NT2/D1 (cell line): Measurements from ENCODE around the gene OSBP2.

ENCODE experiments used
- DNase-seq: peaks from one replicate; pipeline ENCODE4 v3.0.0-alpha.2; 2011; ENCODE audit warnings: low read depth, low spot score
- H3K27me3 ChIP-seq: 2 replicates; pipeline ENCODE4 v1.6.0; 2011; ENCODE audit warnings: mild to moderate bottlenecking; ENCODE audit not compliant: insufficient read length, insufficient read depth
- H3K36me3 ChIP-seq: 2 replicates; pipeline ENCODE4 v1.6.1; 2011; ENCODE audit warnings: mild to moderate bottlenecking, low read length, mixed read lengths; ENCODE audit not compliant: insufficient read depth, insufficient read length
- H3K4me1 ChIP-seq: 2 replicates; pipeline ENCODE4 v1.5.1; 2011; ENCODE audit not compliant: insufficient read depth, insufficient read length
- H3K4me3 ChIP-seq: 2 replicates; pipeline ENCODE4 v1.5.1; 2011; ENCODE audit warnings: low read depth; ENCODE audit not compliant: insufficient read length
- H3K9ac ChIP-seq: 2 replicates; pipeline ENCODE4 v1.6.0; 2011; ENCODE audit warnings: low read depth; ENCODE audit not compliant: insufficient read length
- H3K9me3 ChIP-seq: 2 replicates; pipeline ENCODE4 v1.5.1; 2011; ENCODE audit warnings: mild to moderate bottlenecking, low read length; ENCODE audit not compliant: insufficient read depth
- SUZ12 ChIP-seq: IDR thresholded peaks from 2 replicates; pipeline ENCODE4 v1.6.1; 2011; ENCODE audit not compliant: insufficient read length, insufficient read depth; ENCODE audit errors: extremely low read depth
- YY1 ChIP-seq: IDR thresholded peaks from 2 replicates; pipeline ENCODE4 v1.6.1; 2011; ENCODE audit not compliant: insufficient read length, insufficient read depth
- ZNF274 ChIP-seq: IDR thresholded peaks from 2 replicates; pipeline ENCODE4 v1.6.1; 2011; ENCODE audit warnings: mild to moderate bottlenecking, low read depth, low read length

Gene OSBP2

GRCh38 chr22:30931541-30932300 lies 237.0 kb downstream of the OSBP2 start:
- DNase-seq: no peak
- H3K27me3 ChIP-seq: no peaks in the 10 kb centered on the region
- H3K36me3 ChIP-seq: peaks cover 93% of the 10 kb centered on the region
- no peak overlapping the region for H3K4me3 ChIP-seq
- H3K4me1 ChIP-seq: no peaks in the 10 kb centered on the region
- H3K9ac ChIP-seq: no peak overlapping the region
- no peaks in the 10 kb centered on the region for H3K9me3 ChIP-seq
- TF ChIP-seq SUZ12: no peak
- TF ChIP-seq YY1: no peak
- TF ChIP-seq ZNF274: no peak

GRCh38 chr22:30932661-30933060 lies 238.0 kb downstream of the OSBP2 start:
- H3K4me1 ChIP-seq: no peaks in the 10 kb centered on the region
- H3K9ac ChIP-seq: no peak overlapping the region
- H3K4me3 ChIP-seq: no peak overlapping the region
- DNase-seq: no peak
- no peak for TF ChIP-seq YY1
- no peak for TF ChIP-seq SUZ12
- TF ChIP-seq ZNF274: no peak
- H3K27me3 ChIP-seq: no peaks in the 10 kb centered on the region
- H3K9me3 ChIP-seq: no peaks in the 10 kb centered on the region
- peaks cover 93% of the 10 kb centered on the region for H3K36me3 ChIP-seq

- Histone ChIP-seq H3K9ac (no peak overlapping the region), H3K36me3 (peaks cover 92% of the 10 kb centered on the region), H3K27me3 (no peaks in the 10 kb centered on the region), H3K4me1 (no peaks in the 10 kb centered on the region), H3K4me3 (no peak overlapping the region), H3K9me3 (no peaks in the 10 kb centered on the region)
- TF ChIP-seq SUZ12 (no peak), ZNF274 (no peak), YY1 (no peak)
- DNase-seq: no peak
Measured at GRCh38 chr22:30933457-30933856, 238.8 kb downstream of the OSBP2 start.

GRCh38 chr22:30934053-30934452 lies 239.4 kb downstream of the OSBP2 start:
- TF ChIP-seq YY1: no peak
- TF ChIP-seq ZNF274: no peak
- Histone ChIP-seq H3K4me1 (no peaks in the 10 kb centered on the region), H3K9ac (no peak overlapping the region), H3K27me3 (no peaks in the 10 kb centered on the region), H3K36me3 (peaks cover 90% of the 10 kb centered on the region), H3K4me3 (no peak overlapping the region), H3K9me3 (no peaks in the 10 kb centered on the region)
- no peak for DNase-seq

GRCh38 chr22:30940685-30941362 lies 246.2 kb downstream of the OSBP2 start:
- no peak for DNase-seq
- Histone ChIP-seq H3K27me3 (no peaks in the 10 kb centered on the region), H3K36me3 (peaks cover 96% of the 10 kb centered on the region), H3K4me3 (no peak overlapping the region), H3K9me3 (no peaks in the 10 kb centered on the region), H3K9ac (no peak overlapping the region), H3K4me1 (no peaks in the 10 kb centered on the region)
- TF ChIP-seq YY1: no peak

GRCh38 chr22:30941363-30941740 lies 246.7 kb downstream of the OSBP2 start:
- H3K9me3 ChIP-seq: no peaks in the 10 kb centered on the region
- H3K36me3 ChIP-seq: peaks cover 96% of the 10 kb centered on the region
- no peaks in the 10 kb centered on the region for H3K27me3 ChIP-seq
- TF ChIP-seq YY1: no peak
- TF ChIP-seq ZNF274: no peak
- no peak for TF ChIP-seq SUZ12
- no peak for DNase-seq
- no peak overlapping the region for H3K4me3 ChIP-seq
- H3K4me1 ChIP-seq: no peaks in the 10 kb centered on the region
- no peak overlapping the region for H3K9ac ChIP-seq

GRCh38 chr22:30943368-30943767 lies 248.7 kb downstream of the OSBP2 start:
- no peaks in the 10 kb centered on the region for H3K27me3 ChIP-seq
- H3K36me3 ChIP-seq: peaks cover 95% of the 10 kb centered on the region
- TF ChIP-seq ZNF274 (no peak), YY1 (no peak), SUZ12 (no peak)
- no peaks in the 10 kb centered on the region for H3K9me3 ChIP-seq
- H3K9ac ChIP-seq: no peak overlapping the region
- H3K4me1 ChIP-seq: peaks cover 10% of the 10 kb centered on the region
- no peak overlapping the region for H3K4me3 ChIP-seq
- no peak for DNase-seq

GRCh38 chr22:30944986-30945385 lies 250.3 kb downstream of the OSBP2 start:
- Histone ChIP-seq H3K9me3 (no peaks in the 10 kb centered on the region), H3K27me3 (no peaks in the 10 kb centered on the region), H3K4me3 (no peak overlapping the region), H3K36me3 (peaks cover 97% of the 10 kb centered on the region), H3K9ac (no peak overlapping the region), H3K4me1 (peaks cover 10% of the 10 kb centered on the region)
- DNase-seq: no peak
- TF ChIP-seq YY1: no peak
- no peak for TF ChIP-seq SUZ12
- TF ChIP-seq ZNF274: no peak
